Spleen (tissue), 7 donors: ENCODE results near the gene FAM234B.

ENCODE experiments used
- POLR2AphosphoS5 ChIP-seq, 3 donors: sonication (generic); formaldehyde crosslinking; IDR thresholded peaks; one replicate each; pipeline ENCODE4 v1.5.1; 2017; ENCODE audit warnings: antibody characterized with exemption in 3 of 3
- TF ChIP-seq, protein P1 (sequence below), 11 experiments: fragments of 200-600 bp in 7 of 11; fragments of 450-650 bp in 4 of 11; sonication (generic) in 4 of 11; IDR thresholded peaks in 8 of 11; conservative IDR thresholded peaks in 3 of 11; 1 replicate in 7 of 11; 2 replicates in 4 of 11; pipeline versions ENCODE4 v1.4.0 to v1.8.0; 2016 to 2021; ENCODE audit warnings: antibody characterized with exemption in 11 of 11, inconsistent platforms in 4 of 11, mild to moderate bottlenecking in 1 of 11
- donor health status: DM: no; HTN: no; CAD: no; lungs with moderate emphysema.
- donor health status: DM: no; HTN: no; CAD: no.
- donor health status: DM: no; HTN: no; CAD: no.

GRCh38 chr12:13039328-13039956 lies 4.7 kb upstream of the FAM234B start:
- TF ChIP-seq, protein P1, sequence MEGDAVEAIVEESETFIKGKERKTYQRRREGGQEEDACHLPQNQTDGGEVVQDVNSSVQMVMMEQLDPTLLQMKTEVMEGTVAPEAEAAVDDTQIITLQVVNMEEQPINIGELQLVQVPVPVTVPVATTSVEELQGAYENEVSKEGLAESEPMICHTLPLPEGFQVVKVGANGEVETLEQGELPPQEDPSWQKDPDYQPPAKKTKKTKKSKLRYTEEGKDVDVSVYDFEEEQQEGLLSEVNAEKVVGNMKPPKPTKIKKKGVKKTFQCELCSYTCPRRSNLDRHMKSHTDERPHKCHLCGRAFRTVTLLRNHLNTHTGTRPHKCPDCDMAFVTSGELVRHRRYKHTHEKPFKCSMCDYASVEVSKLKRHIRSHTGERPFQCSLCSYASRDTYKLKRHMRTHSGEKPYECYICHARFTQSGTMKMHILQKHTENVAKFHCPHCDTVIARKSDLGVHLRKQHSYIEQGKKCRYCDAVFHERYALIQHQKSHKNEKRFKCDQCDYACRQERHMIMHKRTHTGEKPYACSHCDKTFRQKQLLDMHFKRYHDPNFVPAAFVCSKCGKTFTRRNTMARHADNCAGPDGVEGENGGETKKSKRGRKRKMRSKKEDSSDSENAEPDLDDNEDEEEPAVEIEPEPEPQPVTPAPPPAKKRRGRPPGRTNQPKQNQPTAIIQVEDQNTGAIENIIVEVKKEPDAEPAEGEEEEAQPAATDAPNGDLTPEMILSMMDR (IDR thresholded peaks at IDR 0.05 in 8 of 11, conservative IDR thresholded peaks at IDR 0.05 in 3 of 11) = no peak
- TF ChIP-seq POLR2AphosphoS5 (IDR thresholded peaks at IDR 0.05) = no peak
